Aorta (tissue), 5 donors: ENCODE results near the gene POLR3C. TPM values are rescaled to one million over a fixed set of nuclear protein-coding genes. Genes with fewer than 3 reads are reported as not detected.
"Not testable (repeated sequence)": the region's sequence is repeated elsewhere in the genome, so short reads cannot be mapped to it uniquely, and the experiment has no call there.

Source experiments
- ATAC-seq: fragments of 200-7000 bp; cut with Tn5 transposase; one replicate; pipeline ENCODE4 v1.9.1; 2022; ENCODE audit warnings: moderate library complexity; ENCODE audit not compliant: low FRiP score
- DNase-seq, 2 donors: peaks; one replicate each; pipeline ENCODE4 v3.0.0-alpha.2; 2020
- H3K27ac ChIP-seq, 2 donors: one replicate each; pipeline ENCODE4 v1.5.1; 2013; ENCODE audit warnings: low read length in 2 of 2, mild to moderate bottlenecking in 2 of 2, moderate library complexity in 2 of 2, control low read depth in 1 of 2, inconsistent platforms in 1 of 2, low read depth in 1 of 2
- H3K27me3 ChIP-seq, 2 donors: one replicate each; pipeline ENCODE4 v1.6.1; 2013; ENCODE audit warnings: control low read depth in 1 of 2, low read length in 1 of 2, mild to moderate bottlenecking in 1 of 2, moderate library complexity in 1 of 2; ENCODE audit not compliant: insufficient read depth in 2 of 2, control insufficient read depth in 1 of 2
- H3K36me3 ChIP-seq, 2 donors: one replicate each; pipeline ENCODE4 v1.6.1; 2013; ENCODE audit warnings: control low read depth in 1 of 2, low read length in 1 of 2, mild to moderate bottlenecking in 1 of 2; ENCODE audit not compliant: insufficient read depth in 2 of 2, control insufficient read depth in 1 of 2
- H3K4me1 ChIP-seq, 2 donors: one replicate each; pipeline ENCODE4 v1.6.1; 2013; ENCODE audit warnings: low read length in 2 of 2, control low read depth in 1 of 2, mild to moderate bottlenecking in 1 of 2, moderate library complexity in 1 of 2; ENCODE audit not compliant: insufficient read depth in 2 of 2, control insufficient read depth in 1 of 2
- H3K4me3 ChIP-seq, 2 donors: one replicate each; pipeline ENCODE4 v1.5.1; 2013; ENCODE audit warnings: low read length in 2 of 2, control low read depth in 1 of 2, mild to moderate bottlenecking in 1 of 2
- H3K9me3 ChIP-seq: one replicate; pipeline ENCODE4 v1.6.1; 2013; ENCODE audit warnings: mild to moderate bottlenecking, low read length; ENCODE audit not compliant: control insufficient read depth
- WGBS, 2 donors: extraction: QIAGEN DNeasy Blood & Tissue Kit; methylation state at CpG; one replicate each; pipeline ENCODE4 v1.1.7; 2013; 5-methylcytosine and 5-hydroxymethylcytosine counted together
- intact Hi-C, 2 donors: fragments of 100-400 bp; cut with DNase I; formaldehyde crosslinking; loops; one replicate each; pipeline versions ENCODE4 v1.14.2 to v1.15.0; 2022
- polyA plus RNA-seq, 2 donors: library from polyadenylated mRNA; stranded (reverse); fragments of 200-250 nt; gene quantifications; one replicate each; pipeline ENCODE4 v1.2.3, GENCODE V29; 2013
- total RNA-seq, 2 donors: library from RNA; stranded (reverse); fragmentation: NEBNext Ultra II Directional; extraction: Animal tissue kit (Norgen Biotek cat#: 25700); gene quantifications; one replicate each; pipeline ENCODE4 v1.2.1, GENCODE V29; 2021
- donor health status: healthy with polysubstance abuse.
- donor health status: Bipolar disorder and iron deficiency.
- donor health status: DM: no; HTN: no; CAD: no.
- donor health status: DM: no; HTN: no; CAD: no.
- donor health status: DM: yes; HTN: yes; CAD: no.

POLR3C gene
- total and polyA plus RNA-seq, 4 donors: 14.8 to 25.9 (median 22.4) TPM

- DNase-seq: no peak
- Histone ChIP-seq H3K9me3 (no peaks in the 10 kb centered on the region), H3K4me1 (peaks cover 0 to 6% of the 10 kb centered on the region in 2 donors), H3K27ac (no peak overlapping the region), H3K4me3 (no peak overlapping the region), H3K27me3 (no peaks in the 10 kb centered on the region), H3K36me3 (peaks cover 0 to 4% of the 10 kb centered on the region in 2 donors)
- ATAC-seq: no peak
- WGBS, 2 donors: 98 to 100% methylated on average over 3 of the region's 3 CpGs
- intact Hi-C loops: no loop called here
Measured at GRCh38 chr1:145788580-145788979, 35.4 kb upstream of the POLR3C start.

DNA sequence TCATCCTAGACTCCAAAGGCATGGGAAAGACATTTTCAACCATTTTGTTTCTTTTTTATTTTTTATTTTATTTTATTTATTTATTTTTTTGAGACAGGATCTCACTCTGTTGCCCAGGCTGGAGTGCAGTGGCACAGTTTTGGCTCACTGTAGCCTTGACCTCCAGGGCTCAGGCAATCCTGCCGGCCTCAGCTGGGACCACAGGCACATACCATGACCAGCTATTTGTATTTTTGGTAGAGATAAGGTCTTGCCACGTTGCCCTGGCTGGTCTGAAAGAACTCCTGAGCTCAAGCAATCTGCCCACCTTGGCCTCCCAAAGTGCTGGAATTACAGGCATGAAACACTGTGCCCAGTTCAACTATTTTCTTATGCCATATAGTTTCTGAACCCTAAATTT, 32.1 kb upstream of the POLR3C start:
- H3K9me3 ChIP-seq, H3K36me3 ChIP-seq, H3K27me3 ChIP-seq, ATAC-seq, DNase-seq, H3K4me1 ChIP-seq, intact Hi-C loops, H3K4me3 ChIP-seq: not testable (repeated sequence)
- 27 to 28% methylated on average over 2 of the region's 2 CpGs for WGBS, 2 donors
- peak overlapping the region in 1 of 2 donors; percentile 10 for H3K27ac ChIP-seq

- Histone ChIP-seq H3K4me3 (no peak overlapping the region), H3K36me3 (peaks cover 0 to 4% of the 10 kb centered on the region in 2 donors), H3K27me3 (no peaks in the 10 kb centered on the region), H3K9me3 (no peaks in the 10 kb centered on the region), H3K4me1 (peaks cover 0 to 4% of the 10 kb centered on the region in 2 donors), H3K27ac (no peak overlapping the region)
- no peak for ATAC-seq
- intact Hi-C loops: no loop called here
- no peak for DNase-seq
- WGBS, 2 donors: 82 to 85% methylated on average over 1 of the region's 1 CpG
Measured at GRCh38 chr1:145792484-145792883, 31.5 kb upstream of the POLR3C start.

DNA sequence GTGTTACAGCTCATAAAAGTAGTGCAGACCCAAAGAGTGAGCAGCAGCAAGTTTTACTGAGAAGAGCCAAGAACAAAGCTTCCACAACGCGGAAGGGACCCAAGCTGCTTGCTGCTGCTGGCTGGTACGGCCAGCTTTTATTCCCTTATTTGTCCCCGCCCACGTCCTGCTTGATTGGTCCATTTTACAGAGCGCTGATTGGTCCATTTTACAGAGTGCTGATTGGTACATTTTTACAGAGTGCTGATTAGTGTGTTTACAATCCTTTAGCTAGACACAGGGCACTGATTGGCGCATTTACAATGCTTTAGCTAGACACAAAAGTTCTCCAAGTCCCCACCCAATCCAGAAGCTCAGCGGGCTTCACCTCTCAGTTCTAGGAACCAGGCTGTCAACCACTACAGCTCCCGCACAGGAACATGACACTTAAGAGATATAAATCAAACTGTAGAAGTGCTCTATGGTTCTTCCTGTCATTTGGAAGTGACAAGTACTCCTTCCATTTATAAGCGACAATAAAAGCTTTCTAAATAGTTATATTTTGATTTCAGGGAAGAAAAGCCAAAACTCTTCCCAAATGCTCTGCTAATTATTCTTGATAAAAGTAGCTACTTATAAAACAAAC, 28.6 kb upstream of the POLR3C start:
- DNase-seq (no peak), ATAC-seq (no peak)
- Histone ChIP-seq H3K4me3 (no peak overlapping the region), H3K36me3 (no peaks in the 10 kb centered on the region), H3K27me3 (no peaks in the 10 kb centered on the region), H3K4me1 (peaks cover 0 to 8% of the 10 kb centered on the region in 2 donors), H3K9me3 (no peaks in the 10 kb centered on the region), H3K27ac (no peak overlapping the region)
- 91 to 96% methylated on average over 10 of the region's 10 CpGs for WGBS, 2 donors
- intact Hi-C loops: no loop called here

DNA sequence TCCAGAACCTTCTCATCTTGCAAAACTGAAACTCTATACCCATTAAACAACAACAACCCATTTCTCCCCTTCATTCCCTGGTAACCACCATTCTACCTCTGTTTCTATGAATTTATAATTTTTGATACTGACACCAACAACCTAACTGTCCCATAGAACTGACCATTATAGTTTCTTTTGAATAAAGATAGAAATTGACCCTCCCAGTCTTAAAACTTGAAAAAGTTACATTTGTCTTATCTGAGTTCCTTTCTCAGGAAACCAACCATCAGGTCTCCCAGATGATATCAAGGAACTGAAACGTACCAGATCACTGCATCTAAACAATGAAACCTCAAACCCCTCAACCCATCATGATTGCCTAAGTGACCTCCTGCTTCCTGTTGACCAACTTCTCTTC, 27.2 kb upstream of the POLR3C start:
- intact Hi-C loops: no loop called here
- 60 to 92% methylated on average over 1 of the region's 1 CpG for whole genome bisulfite sequencing, 2 donors

DNA sequence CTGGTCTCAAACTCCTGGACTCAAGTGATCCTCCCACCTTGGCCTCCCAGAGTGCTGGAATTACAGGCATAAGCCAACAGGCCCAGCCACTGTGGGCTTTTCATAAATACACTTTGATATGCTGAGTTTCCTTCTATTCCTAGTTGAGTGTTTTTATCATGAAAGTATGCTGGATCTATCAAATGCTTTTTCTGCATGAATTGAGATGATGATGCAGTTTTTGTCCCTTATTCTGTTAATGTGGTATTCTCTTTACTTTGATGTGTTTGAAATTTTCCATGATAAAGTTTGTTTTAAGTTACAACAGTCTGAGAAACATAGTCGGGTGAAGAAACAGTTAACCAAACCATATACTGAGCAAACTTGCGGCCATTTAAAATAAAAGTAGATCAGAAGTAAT, 24.2 kb upstream of the POLR3C start:
- H3K4me3 ChIP-seq: no peak overlapping the region
- intact Hi-C loops: no loop called here
- no peak overlapping the region for H3K27ac ChIP-seq
- H3K36me3 ChIP-seq: no peaks in the 10 kb centered on the region
- 90 to 96% methylated on average over 2 of the region's 2 CpGs for WGBS, 2 donors
- no peak for ATAC-seq
- no peaks in the 10 kb centered on the region for H3K27me3 ChIP-seq
- H3K4me1 ChIP-seq: peaks cover 0 to 7% of the 10 kb centered on the region in 2 donors
- no peaks in the 10 kb centered on the region for H3K9me3 ChIP-seq
- no peak for DNase-seq

More for the DNA sequence above, 27.2 kb upstream of the POLR3C start:
- H3K36me3 ChIP-seq: no peaks in the 10 kb centered on the region
- H3K4me3 ChIP-seq: no peak overlapping the region
- DNase-seq (no peak), ATAC-seq (no peak)
- H3K9me3 ChIP-seq: no peaks in the 10 kb centered on the region
- no peak overlapping the region for H3K27ac ChIP-seq
- no peaks in the 10 kb centered on the region for H3K27me3 ChIP-seq
- H3K4me1 ChIP-seq: peaks cover 0 to 8% of the 10 kb centered on the region in 2 donors

- no peak for ATAC-seq
- H3K4me3 ChIP-seq: no peak overlapping the region
Measured at GRCh38 chr1:145804235-145805045, 19.6 kb upstream of the POLR3C start.

GRCh38 chr1:145805057-145805456, 18.9 kb upstream of the POLR3C start:
- H3K4me1 ChIP-seq: peaks cover 0 to 3% of the 10 kb centered on the region in 2 donors
- H3K27me3 ChIP-seq: no peaks in the 10 kb centered on the region
- DNase-seq (no peak), ATAC-seq (no peak)
- H3K4me3 ChIP-seq: no peak overlapping the region
- 71 to 86% methylated on average over 1 of the region's 1 CpG for WGBS, 2 donors
- no peaks in the 10 kb centered on the region for H3K9me3 ChIP-seq
- H3K27ac ChIP-seq: no peak overlapping the region
- intact Hi-C loops: no loop called here
- no peaks in the 10 kb centered on the region for H3K36me3 ChIP-seq

More at GRCh38 chr1:145804235-145805045, 19.6 kb upstream of the POLR3C start:
- intact Hi-C loops: no loop called here
- no peaks in the 10 kb centered on the region for H3K36me3 ChIP-seq
- no peak for DNase-seq
- no peaks in the 10 kb centered on the region for H3K9me3 ChIP-seq
- H3K27me3 ChIP-seq: no peaks in the 10 kb centered on the region
- H3K4me1 ChIP-seq: peaks cover 0 to 5% of the 10 kb centered on the region in 2 donors
- 50 to 64% methylated on average over 3 of the region's 3 CpGs for WGBS, 2 donors
- H3K27ac ChIP-seq: no peak overlapping the region

GRCh38 chr1:145806408-145806807, 17.6 kb upstream of the POLR3C start:
- Histone ChIP-seq H3K27me3 (no peaks in the 10 kb centered on the region), H3K27ac (no peak overlapping the region), H3K36me3 (no peaks in the 10 kb centered on the region), H3K4me3 (no peak overlapping the region), H3K9me3 (no peaks in the 10 kb centered on the region), H3K4me1 (peaks cover 0 to 3% of the 10 kb centered on the region in 2 donors)
- DNase-seq (no peak), ATAC-seq (no peak)
- intact Hi-C loops: no loop called here
- WGBS, 2 donors: 98 to 99% methylated on average over 4 of the region's 4 CpGs
